Fibroblast of lung (primary cell): Measurements from ENCODE around the gene CATSPER1. TPM values are rescaled to one million over a fixed set of nuclear protein-coding genes. Genes with fewer than 3 reads are reported as not detected.
A peak's percentile ranks its signal among the peaks of the same experiment; 100 is the strongest.

Experiments
- DNase-seq, 2 donors: peaks; one replicate each; pipeline versions ENCODE4 v3.0.0 to v3.0.0-alpha.2; 2010; ENCODE audit warnings: low read depth in 2 of 2
- H2AFZ ChIP-seq: 2 replicates; pipeline ENCODE4 v1.5.1; 2012; ENCODE audit warnings: low read length, control low read depth, inconsistent platforms
- H3K27ac ChIP-seq: 2 replicates; pipeline ENCODE4 v1.5.1; 2011; ENCODE audit warnings: low read length, control low read depth; ENCODE audit not compliant: insufficient read depth
- H3K27me3 ChIP-seq: 2 replicates; pipeline ENCODE4 v1.5.1; 2011; ENCODE audit warnings: mild to moderate bottlenecking, low read length; ENCODE audit not compliant: control insufficient read depth, insufficient read depth
- H3K36me3 ChIP-seq: 2 replicates; pipeline ENCODE4 v1.5.1; 2011; ENCODE audit warnings: low read length; ENCODE audit not compliant: control insufficient read depth, insufficient read depth
- H3K4me1 ChIP-seq: 2 replicates; pipeline ENCODE4 v1.5.1; 2011; ENCODE audit warnings: low read length; ENCODE audit not compliant: control insufficient read depth, insufficient read depth; ENCODE audit errors: extremely low read depth
- H3K4me2 ChIP-seq: 2 replicates; pipeline ENCODE4 v1.5.1; 2011; ENCODE audit warnings: low read length, control low read depth; ENCODE audit not compliant: insufficient read depth; ENCODE audit errors: extremely low read depth
- H3K4me3 ChIP-seq, 4 experiments: fragments of 200-600 bp in 1 of 4; sonication (generic) in 1 of 4; replicated peaks in 1 of 4; 2 replicates each; pipeline ENCODE4 v1.5.1; 2011 to 2016; ENCODE audit warnings: low read length in 4 of 4, low read depth in 3 of 4, mild to moderate bottlenecking in 3 of 4, control low read depth in 2 of 4, inconsistent platforms in 1 of 4, mixed read lengths in 1 of 4; ENCODE audit not compliant: insufficient read depth in 1 of 4; ENCODE audit errors: control extremely low read depth in 1 of 4
- H3K79me2 ChIP-seq: 2 replicates; pipeline ENCODE4 v1.5.1; 2012; ENCODE audit warnings: mild to moderate bottlenecking, low read length, inconsistent platforms; ENCODE audit not compliant: control insufficient read depth, insufficient read depth
- H3K9ac ChIP-seq: 2 replicates; pipeline ENCODE4 v1.5.1; 2011; ENCODE audit warnings: mild to moderate bottlenecking, low read length, control low read depth; ENCODE audit not compliant: insufficient read depth
- H3K9me3 ChIP-seq: 2 replicates; pipeline ENCODE4 v1.5.1; 2012; ENCODE audit warnings: low read depth, low read length; ENCODE audit not compliant: control insufficient read depth, insufficient read depth
- H4K20me1 ChIP-seq: 2 replicates; pipeline ENCODE4 v1.5.1; 2011; ENCODE audit warnings: low read length; ENCODE audit not compliant: control insufficient read depth, insufficient read depth; ENCODE audit errors: extremely low read depth
- EZH2 ChIP-seq: IDR thresholded peaks from 2 replicates; pipeline ENCODE4 v1.5.1; 2012; ENCODE audit warnings: low read length, control low read depth, mild to moderate bottlenecking; ENCODE audit errors: missing control alignments
- polyA plus RNA-seq, 2 donors: library from polyadenylated mRNA; depleted of rRNA in 1 of 2; stranded (reverse) in 1 of 2; unstranded in 1 of 2; fragments of >200 nt; gene quantifications; 2 replicates each; pipeline ENCODE4 v1.2.1, GENCODE V29; 2011 to 2012; ENCODE audit warnings: missing spikeins in 1 of 2
- total RNA-seq: library from RNA; depleted of rRNA; stranded (reverse); fragments of >200 nt; gene quantifications from 2 replicates; pipeline ENCODE4 v1.2.1, GENCODE V29; 2014
- TF ChIP-seq, protein P1 (sequence below), 2 donors: IDR thresholded peaks in 1 of 2; conservative IDR thresholded peaks in 1 of 2; 1 replicate in 1 of 2; 2 replicates in 1 of 2; pipeline ENCODE4 v1.5.1; 2011 to 2012; ENCODE audit warnings: low read length in 2 of 2, control low read depth in 1 of 2, inconsistent platforms in 1 of 2, low read depth in 1 of 2, mild to moderate bottlenecking in 1 of 2

The CATSPER1 gene
- total and polyA plus RNA-seq, 2 donors (not counting 1 experiment from before 2014, with no cell fraction given), result not detected

DNA sequence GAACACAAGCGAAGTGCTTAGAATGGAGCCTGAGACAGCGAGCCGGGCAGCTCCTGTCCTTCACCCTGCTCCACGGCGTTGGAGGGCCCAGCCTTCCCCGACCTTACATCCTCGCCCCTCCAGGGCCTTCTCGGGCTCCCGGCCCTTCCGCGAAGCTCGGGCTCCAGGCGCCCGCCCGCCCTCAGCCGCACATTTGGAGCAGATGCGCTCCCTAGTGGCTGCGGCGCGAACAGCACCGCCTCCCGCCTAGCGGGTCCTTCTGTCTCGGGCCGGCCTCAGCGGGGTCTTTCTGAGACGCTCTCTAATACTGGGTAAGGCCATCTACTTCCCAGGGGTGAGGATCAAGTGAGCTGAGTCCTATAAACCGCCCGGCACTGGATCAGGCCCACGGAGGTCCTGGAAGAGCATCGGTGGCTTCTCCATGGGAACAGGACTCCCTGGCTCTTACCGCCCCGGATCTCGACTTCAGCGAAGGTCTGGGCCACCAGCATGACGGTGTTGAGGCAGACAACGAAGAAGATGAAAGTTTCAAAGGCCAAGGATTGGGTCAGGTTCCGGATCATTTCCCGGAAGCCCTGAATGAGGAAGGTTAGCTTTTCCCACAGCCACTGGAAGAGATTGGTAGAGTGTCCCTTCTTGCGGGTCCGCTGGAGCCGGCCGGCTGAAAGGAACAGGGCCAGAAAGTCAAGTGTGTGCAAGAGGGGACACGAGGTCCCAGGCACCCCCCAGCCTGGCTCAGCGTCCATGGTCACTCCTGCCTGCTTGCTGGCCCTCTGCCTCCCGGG, 3.7 kb downstream of the CATSPER1 start:
- H3K4me3 ChIP-seq, result no peak overlapping the region

DNA sequence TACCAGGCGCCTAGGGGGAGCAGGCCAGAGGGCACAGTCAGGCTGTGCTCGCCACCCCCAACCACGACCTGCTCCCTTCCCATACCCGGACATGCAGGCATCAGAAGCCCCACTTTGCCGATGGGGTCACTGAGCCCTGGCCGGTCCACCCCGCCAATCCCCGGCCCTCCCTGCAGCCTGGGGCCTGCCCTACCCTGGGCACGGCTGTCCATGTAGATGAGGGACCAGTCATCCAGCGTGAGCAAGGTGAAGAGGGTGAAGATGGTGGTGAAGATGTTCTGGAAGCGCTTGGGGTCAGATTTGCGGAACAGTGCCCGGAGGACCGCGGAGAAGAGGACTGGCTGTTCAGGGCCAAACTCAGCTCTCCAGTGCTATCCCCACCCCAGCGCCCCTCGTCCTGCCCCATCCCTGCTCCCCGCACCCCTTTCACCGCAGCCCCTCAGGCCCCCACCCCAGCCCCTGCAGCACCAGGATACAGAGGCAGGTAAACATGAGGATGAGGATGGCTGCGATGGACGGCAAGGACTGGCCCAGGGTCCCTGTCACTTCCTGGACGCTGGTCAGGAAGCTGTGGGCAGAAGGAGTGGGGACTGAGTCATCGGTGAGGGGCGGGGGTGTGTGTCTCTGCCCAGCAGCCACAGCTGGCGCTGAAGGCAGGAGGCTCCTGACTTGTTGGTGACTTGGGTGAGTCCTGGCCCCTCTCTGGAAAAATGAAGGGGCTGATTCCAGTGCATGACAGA, 5.5 kb downstream of the CATSPER1 start:
- peak; percentile 61 to 78 for DNase-seq
- Histone ChIP-seq H3K4me2 (peak overlapping the region; percentile 44), H4K20me1 (no peaks in the 10 kb centered on the region), H3K27ac (no peak overlapping the region), H3K9ac (no peak overlapping the region), H3K36me3 (no peaks in the 10 kb centered on the region), H3K27me3 (no peaks in the 10 kb centered on the region), H3K79me2 (no peaks in the 10 kb centered on the region), H2AFZ (no peak overlapping the region), H3K4me3 (no peak overlapping the region), H3K9me3 (no peaks in the 10 kb centered on the region), H3K4me1 (peaks cover 5% of the 10 kb centered on the region)
- TF ChIP-seq, protein P1, sequence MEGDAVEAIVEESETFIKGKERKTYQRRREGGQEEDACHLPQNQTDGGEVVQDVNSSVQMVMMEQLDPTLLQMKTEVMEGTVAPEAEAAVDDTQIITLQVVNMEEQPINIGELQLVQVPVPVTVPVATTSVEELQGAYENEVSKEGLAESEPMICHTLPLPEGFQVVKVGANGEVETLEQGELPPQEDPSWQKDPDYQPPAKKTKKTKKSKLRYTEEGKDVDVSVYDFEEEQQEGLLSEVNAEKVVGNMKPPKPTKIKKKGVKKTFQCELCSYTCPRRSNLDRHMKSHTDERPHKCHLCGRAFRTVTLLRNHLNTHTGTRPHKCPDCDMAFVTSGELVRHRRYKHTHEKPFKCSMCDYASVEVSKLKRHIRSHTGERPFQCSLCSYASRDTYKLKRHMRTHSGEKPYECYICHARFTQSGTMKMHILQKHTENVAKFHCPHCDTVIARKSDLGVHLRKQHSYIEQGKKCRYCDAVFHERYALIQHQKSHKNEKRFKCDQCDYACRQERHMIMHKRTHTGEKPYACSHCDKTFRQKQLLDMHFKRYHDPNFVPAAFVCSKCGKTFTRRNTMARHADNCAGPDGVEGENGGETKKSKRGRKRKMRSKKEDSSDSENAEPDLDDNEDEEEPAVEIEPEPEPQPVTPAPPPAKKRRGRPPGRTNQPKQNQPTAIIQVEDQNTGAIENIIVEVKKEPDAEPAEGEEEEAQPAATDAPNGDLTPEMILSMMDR (conservative IDR thresholded peaks at IDR 0.05 in 1 of 2, IDR thresholded peaks at IDR 0.05 in 1 of 2; ENCODE audit: low read depth in 1 of 2, low read length in 2 of 2), result no peak
- TF ChIP-seq EZH2, result no peak

More for the DNA sequence above, 3.7 kb downstream of the CATSPER1 start:
- H3K4me2 ChIP-seq, result peak overlapping the region; percentile 40
- no peaks in the 10 kb centered on the region for H3K9me3 ChIP-seq
- no peak overlapping the region for H3K9ac ChIP-seq
- peak overlapping the region; percentile 77 for H2AFZ ChIP-seq
- peak; percentile 29 to 52 for DNase-seq
- H3K36me3 ChIP-seq, result no peaks in the 10 kb centered on the region
- H3K79me2 ChIP-seq, result no peaks in the 10 kb centered on the region
- H3K27ac ChIP-seq, result no peak overlapping the region
- H3K27me3 ChIP-seq, result no peaks in the 10 kb centered on the region
- H4K20me1 ChIP-seq, result no peaks in the 10 kb centered on the region
- peaks cover 5% of the 10 kb centered on the region for H3K4me1 ChIP-seq
- TF ChIP-seq, protein P1 (conservative IDR thresholded peaks at IDR 0.05 in 1 of 2, IDR thresholded peaks at IDR 0.05 in 1 of 2; ENCODE audit: low read depth in 1 of 2, low read length in 2 of 2), result peak; percentile 84 to 85
- TF ChIP-seq EZH2, result no peak

DNA sequence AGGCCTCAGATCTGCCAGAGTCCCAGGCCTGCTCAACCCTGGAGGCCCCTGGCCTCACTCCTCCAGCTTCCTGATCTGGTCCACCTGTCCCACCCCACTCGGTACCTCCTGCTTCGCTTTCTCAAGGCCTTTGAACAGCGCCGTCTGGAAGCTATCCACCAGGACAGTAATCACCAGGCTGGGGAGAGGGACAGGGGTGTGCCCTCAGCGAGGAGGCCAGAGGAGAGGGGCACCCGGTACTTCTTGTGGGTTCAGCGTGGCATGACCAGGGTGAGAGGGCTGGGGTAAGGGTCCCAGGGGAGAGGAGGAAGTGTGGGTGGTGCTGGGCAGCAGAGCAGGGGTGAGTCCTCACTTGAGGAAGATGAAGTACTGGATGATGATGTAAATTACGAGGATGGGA, 6.1 kb downstream of the CATSPER1 start:
- Histone ChIP-seq H3K9me3 (no peaks in the 10 kb centered on the region), H3K4me2 (no peak overlapping the region), H3K4me3 (no peak overlapping the region), H3K9ac (no peak overlapping the region), H3K36me3 (no peaks in the 10 kb centered on the region), H4K20me1 (no peaks in the 10 kb centered on the region), H3K4me1 (peaks cover 8% of the 10 kb centered on the region), H3K79me2 (no peaks in the 10 kb centered on the region), H2AFZ (no peak overlapping the region), H3K27me3 (no peaks in the 10 kb centered on the region), H3K27ac (no peak overlapping the region)
- TF ChIP-seq, protein P1 (conservative IDR thresholded peaks at IDR 0.05 in 1 of 2, IDR thresholded peaks at IDR 0.05 in 1 of 2; ENCODE audit: low read depth in 1 of 2, low read length in 2 of 2), result no peak
- TF ChIP-seq EZH2, result no peak
- DNase-seq, result no peak
